Right lobe of liver (tissue), 4 donors: ENCODE results near the gene IKBKE.

Experiments used
- POLR2A ChIP-seq: fragments of 450-650 bp; IDR thresholded peaks from one replicate; pipeline ENCODE4 v1.6.1; 2017; ENCODE audit warnings: antibody characterized with exemption, mild to moderate bottlenecking
- TF ChIP-seq, protein P1 (sequence below), 4 donors: fragments of 200-600 bp in 3 of 4; fragments of 450-650 bp in 1 of 4; IDR thresholded peaks; one replicate each; pipeline versions ENCODE4 v1.5.1 to v1.8.0; 2016 to 2022; ENCODE audit warnings: antibody characterized with exemption in 4 of 4, mild to moderate bottlenecking in 2 of 4
- donor health status: DM: no; HTN: no; CAD: no.
- donor health status: DM: no; HTN: no; CAD: no.
- donor health status: DM: no; HTN: yes; CAD: no.

DNA sequence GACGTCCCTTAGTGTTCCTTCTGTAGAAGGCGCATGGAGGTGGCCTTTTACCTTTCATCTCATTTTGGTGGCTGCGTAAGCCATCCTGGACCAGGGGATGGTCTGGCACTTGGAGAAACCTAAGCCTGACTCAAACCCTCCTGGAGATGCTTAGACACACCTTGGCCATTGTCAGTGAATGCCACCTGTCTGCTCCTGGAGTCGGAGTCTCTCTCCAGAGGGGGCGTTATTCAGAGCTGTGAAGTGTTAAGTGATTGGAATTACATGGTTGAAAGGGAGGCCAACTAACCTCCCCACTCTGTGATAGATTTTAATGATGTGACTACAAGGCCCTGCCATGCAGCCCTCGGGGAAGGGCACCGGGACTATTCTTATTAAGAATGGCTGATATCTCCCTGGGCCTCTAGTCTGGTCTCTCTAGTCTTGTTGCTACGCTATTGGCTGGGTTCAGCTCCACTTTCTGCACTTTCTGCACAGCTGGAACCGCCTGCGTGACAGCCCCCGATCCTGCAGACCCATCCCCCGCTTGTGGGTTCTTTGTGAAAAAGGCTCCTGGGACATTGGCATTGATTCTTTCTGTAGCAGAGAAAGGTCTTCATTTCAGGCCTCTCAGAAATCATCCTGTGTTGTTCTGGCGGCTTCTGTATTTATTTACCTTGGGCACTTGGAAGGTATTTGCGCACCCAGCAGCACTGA is 41.2 kb downstream of the IKBKE start:
- TF ChIP-seq, protein P1, sequence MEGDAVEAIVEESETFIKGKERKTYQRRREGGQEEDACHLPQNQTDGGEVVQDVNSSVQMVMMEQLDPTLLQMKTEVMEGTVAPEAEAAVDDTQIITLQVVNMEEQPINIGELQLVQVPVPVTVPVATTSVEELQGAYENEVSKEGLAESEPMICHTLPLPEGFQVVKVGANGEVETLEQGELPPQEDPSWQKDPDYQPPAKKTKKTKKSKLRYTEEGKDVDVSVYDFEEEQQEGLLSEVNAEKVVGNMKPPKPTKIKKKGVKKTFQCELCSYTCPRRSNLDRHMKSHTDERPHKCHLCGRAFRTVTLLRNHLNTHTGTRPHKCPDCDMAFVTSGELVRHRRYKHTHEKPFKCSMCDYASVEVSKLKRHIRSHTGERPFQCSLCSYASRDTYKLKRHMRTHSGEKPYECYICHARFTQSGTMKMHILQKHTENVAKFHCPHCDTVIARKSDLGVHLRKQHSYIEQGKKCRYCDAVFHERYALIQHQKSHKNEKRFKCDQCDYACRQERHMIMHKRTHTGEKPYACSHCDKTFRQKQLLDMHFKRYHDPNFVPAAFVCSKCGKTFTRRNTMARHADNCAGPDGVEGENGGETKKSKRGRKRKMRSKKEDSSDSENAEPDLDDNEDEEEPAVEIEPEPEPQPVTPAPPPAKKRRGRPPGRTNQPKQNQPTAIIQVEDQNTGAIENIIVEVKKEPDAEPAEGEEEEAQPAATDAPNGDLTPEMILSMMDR (IDR thresholded peaks at IDR 0.05), result no peak
- no peak for TF ChIP-seq POLR2A
